Measurements from ENCODE around the gene TYROBP.
A peak's percentile ranks its signal among the peaks of the same experiment; 100 is the strongest.

Gene TYROBP

GRCh38 chr19:35905178-35905727, 2.8 kb downstream of the TYROBP start:
- DNase-seq (ENCODE audit: low read depth, low spot score), result no peak
- TF ChIP-seq, protein P1, sequence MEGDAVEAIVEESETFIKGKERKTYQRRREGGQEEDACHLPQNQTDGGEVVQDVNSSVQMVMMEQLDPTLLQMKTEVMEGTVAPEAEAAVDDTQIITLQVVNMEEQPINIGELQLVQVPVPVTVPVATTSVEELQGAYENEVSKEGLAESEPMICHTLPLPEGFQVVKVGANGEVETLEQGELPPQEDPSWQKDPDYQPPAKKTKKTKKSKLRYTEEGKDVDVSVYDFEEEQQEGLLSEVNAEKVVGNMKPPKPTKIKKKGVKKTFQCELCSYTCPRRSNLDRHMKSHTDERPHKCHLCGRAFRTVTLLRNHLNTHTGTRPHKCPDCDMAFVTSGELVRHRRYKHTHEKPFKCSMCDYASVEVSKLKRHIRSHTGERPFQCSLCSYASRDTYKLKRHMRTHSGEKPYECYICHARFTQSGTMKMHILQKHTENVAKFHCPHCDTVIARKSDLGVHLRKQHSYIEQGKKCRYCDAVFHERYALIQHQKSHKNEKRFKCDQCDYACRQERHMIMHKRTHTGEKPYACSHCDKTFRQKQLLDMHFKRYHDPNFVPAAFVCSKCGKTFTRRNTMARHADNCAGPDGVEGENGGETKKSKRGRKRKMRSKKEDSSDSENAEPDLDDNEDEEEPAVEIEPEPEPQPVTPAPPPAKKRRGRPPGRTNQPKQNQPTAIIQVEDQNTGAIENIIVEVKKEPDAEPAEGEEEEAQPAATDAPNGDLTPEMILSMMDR (IDR thresholded peaks at IDR 0.05; ENCODE audit: insufficient read depth, low read length, missing control alignments), result no peak
- POLR2A ChIA-PET, result interaction anchor here (0.6 to 0.7 kb wide), 2 partner anchors 110 to 309 kb away, joined by 3 to 4 read pairs; partner anchors contain the start of gene ZNF565
- no peak overlapping the region for H3K4me3 ChIP-seq (ENCODE audit: low read depth, low read length)
- CTCF ChIA-PET, result interaction anchor here (1.2 kb wide), 1 partner anchor 23 kb away, joined by 4 read pairs; no protein-coding TSS in a partner anchor

GRCh38 chr19:35904311-35905068, 3.6 kb downstream of the TYROBP start:
- ChIA-PET POLR2A (no interaction called here), CTCF (interaction anchor here (1.0 to 1.9 kb wide), 3 partner anchors 18 to 27 kb away, joined by 3 to 9 read pairs (median 4); no protein-coding TSS in a partner anchor)
- TF ChIP-seq, protein P1 (IDR thresholded peaks at IDR 0.05; ENCODE audit: insufficient read depth, low read length, missing control alignments), result no peak
- DNase-seq (ENCODE audit: low read depth, low spot score), result no peak
- no peak overlapping the region for H3K4me3 ChIP-seq (ENCODE audit: low read depth, low read length)

GRCh38 chr19:35903550-35904179, 4.4 kb downstream of the TYROBP start:
- peak overlapping the region; percentile 27 for H3K4me3 ChIP-seq (ENCODE audit: low read depth, low read length)
- DNase-seq (ENCODE audit: low read depth, low spot score), result peak; percentile 17
- TF ChIP-seq, protein P1 (IDR thresholded peaks at IDR 0.05; ENCODE audit: insufficient read depth, low read length, missing control alignments), result no peak
- ChIA-PET CTCF (interaction anchor here (1.0 to 1.9 kb wide), 2 partner anchors 18 to 27 kb away, joined by 3 to 9 read pairs; no protein-coding TSS in a partner anchor), POLR2A (no interaction called here)

DNA sequence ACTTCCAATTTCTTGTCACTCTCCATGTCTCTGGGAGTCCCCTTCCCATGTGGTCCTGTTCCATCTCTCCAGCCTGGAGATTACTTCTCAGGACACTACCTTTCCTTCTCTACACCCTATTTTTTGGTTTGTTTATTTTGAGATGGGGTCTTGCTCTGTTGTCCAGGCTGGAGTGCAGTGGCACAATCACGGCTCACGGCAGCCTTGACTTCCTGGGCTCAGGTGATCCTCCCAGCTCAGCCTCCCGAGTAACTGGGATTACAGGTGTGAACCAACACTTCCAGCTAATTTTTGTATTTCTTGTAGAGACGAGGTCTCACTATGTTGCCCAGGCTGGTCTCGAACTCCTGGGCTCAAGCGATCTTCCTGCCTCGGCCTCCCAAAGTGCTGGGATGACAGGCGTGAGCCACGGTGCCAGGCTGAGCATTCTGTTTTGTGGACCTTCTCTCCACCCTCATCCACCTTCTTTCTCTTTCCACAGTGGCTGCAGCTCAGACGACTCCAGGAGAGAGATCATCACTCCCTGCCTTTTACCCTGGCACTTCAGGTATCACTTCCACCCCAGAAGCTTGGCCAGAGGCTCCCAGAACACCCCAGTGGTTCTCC, 5.1 kb downstream of the TYROBP start:
- ChIA-PET CTCF (interaction anchor here (1.9 kb wide), 1 partner anchor 28 kb away, joined by 9 read pairs; no protein-coding TSS in a partner anchor), POLR2A (no interaction called here)
- no peak for DNase-seq (ENCODE audit: low read depth, low spot score)
- H3K4me3 ChIP-seq (ENCODE audit: low read depth, low read length), result peak overlapping the region; percentile 27; the same call in 1 of the 2 replicates
- TF ChIP-seq, protein P1 (IDR thresholded peaks at IDR 0.05; ENCODE audit: insufficient read depth, low read length, missing control alignments), result no peak

GRCh38 chr19:35901854-35902661, 6.0 kb downstream of the TYROBP start, which contains the start of gene HCST:
HCST (plus strand) TSS chr19:35902529; CDS start chr19:35902594, 65 bp downstream.
- no peak for DNase-seq (ENCODE audit: low read depth, low spot score)
- TF ChIP-seq, protein P1 (IDR thresholded peaks at IDR 0.05; ENCODE audit: insufficient read depth, low read length, missing control alignments), result no peak
- ChIA-PET POLR2A (interaction anchor here (0.9 to 1.0 kb wide), 2 partner anchors 29 to 213 kb away, joined by 3 read pairs; no protein-coding TSS in a partner anchor), CTCF (no interaction called here)
- peak within 1 kb of the TSS; percentile 27; the same call in 1 of the 2 replicates for H3K4me3 ChIP-seq (ENCODE audit: low read depth, low read length)

All from AG04449 (cell line).